IMR-90 (cell line): ENCODE results near the gene CAND2. TPM values are rescaled to one million over a fixed set of nuclear protein-coding genes. Genes with fewer than 3 reads are reported as not detected.
A peak's percentile ranks its signal among the peaks of the same experiment; 100 is the strongest.

Source experiments
- ATAC-seq: fragments of 200-7000 bp; cut with Tn5 transposase; 2 replicates; pipeline ENCODE4 v1.9.1; 2020; ENCODE audit warnings: low read depth, mild to moderate bottlenecking, moderate library complexity
- BruUV-seq: library from RNA; stranded (reverse); fragments of 400-500 nt; replicated peaks from 2 replicates; lab custom pipeline; 2021; lab: Mats Ljungman, UMichigan
- CTCF ChIA-PET: fragments of 300-600 bp; formaldehyde crosslinking; extraction: SDS; loops from one replicate; lab custom pipeline; 2021; ENCODE audit warnings: antibody characterized with exemption; lab: Yijun Ruan, JAX
- POLR2A ChIA-PET: fragments of 300-600 bp; sonication (Branson Sonifier 250); formaldehyde crosslinking; loops from one replicate; lab custom pipeline; 2022; ENCODE audit warnings: antibody characterized with exemption; ENCODE audit not compliant: unreplicated experiment; lab: Charles Lee
- DNase-seq: peaks from one replicate; pipeline ENCODE4 v3.0.0; 2013
- H2AFZ ChIP-seq: replicated peaks from 2 replicates; pipeline ENCODE3; 2013; ENCODE audit warnings: low read length, mild to moderate bottlenecking; ENCODE audit not compliant: poor library complexity
- H2AK5ac ChIP-seq: 2 replicates; pipeline ENCODE4 v1.6.1; 2013; ENCODE audit warnings: low read depth, low read length, inconsistent platforms
- H2AK9ac ChIP-seq: replicated peaks from 2 replicates; pipeline ENCODE3; 2013; ENCODE audit warnings: mild to moderate bottlenecking, low read depth, low read length, moderate library complexity; ENCODE audit not compliant: poor library complexity
- H2BK120ac ChIP-seq: 2 replicates; pipeline ENCODE4 v1.6.1; 2013; ENCODE audit warnings: low read depth, low read length, inconsistent platforms
- H2BK15ac ChIP-seq: 3 replicates; pipeline ENCODE4 v1.6.1; 2013; ENCODE audit warnings: low read depth, low read length, inconsistent platforms
- H2BK20ac ChIP-seq: 2 replicates; pipeline ENCODE4 v1.6.1; 2013; ENCODE audit warnings: low read depth, mild to moderate bottlenecking, inconsistent platforms, low read length, moderate library complexity
- H2BK5ac ChIP-seq: 2 replicates; pipeline ENCODE4 v1.6.1; 2013; ENCODE audit warnings: mild to moderate bottlenecking, low read depth, low read length, inconsistent platforms; ENCODE audit not compliant: poor library complexity, severe bottlenecking
- H3K14ac ChIP-seq: replicated peaks from 2 replicates; pipeline ENCODE4 v1.6.1; 2013; ENCODE audit warnings: low read depth, low read length, inconsistent platforms
- H3K18ac ChIP-seq: 2 replicates; pipeline ENCODE4 v1.6.1; 2013; ENCODE audit warnings: low read depth, low read length, control low read depth
- H3K23ac ChIP-seq: 2 replicates; pipeline ENCODE4 v1.6.1; 2013; ENCODE audit warnings: low read depth, low read length, inconsistent platforms
- H3K27ac ChIP-seq: 2 replicates; pipeline ENCODE4 v1.5.1; 2013; ENCODE audit warnings: mild to moderate bottlenecking, control low read depth, low read length; ENCODE audit not compliant: insufficient read depth
- H3K27me3 ChIP-seq: 2 replicates; pipeline ENCODE4 v1.6.1; 2013; ENCODE audit warnings: low read length; ENCODE audit not compliant: control insufficient read depth, insufficient read depth
- H3K36me3 ChIP-seq: 2 replicates; pipeline ENCODE4 v1.6.1; 2013; ENCODE audit warnings: low read length, mixed read lengths; ENCODE audit not compliant: control insufficient read depth, insufficient read depth
- H3K4ac ChIP-seq: 2 replicates; pipeline ENCODE4 v1.6.1; 2013; ENCODE audit warnings: low read depth, low read length, inconsistent platforms
- H3K4me1 ChIP-seq: 2 replicates; pipeline ENCODE4 v1.6.1; 2013; ENCODE audit warnings: low read length, mixed read lengths; ENCODE audit not compliant: control insufficient read depth, insufficient read depth
- H3K4me2 ChIP-seq: 2 replicates; pipeline ENCODE4 v1.6.1; 2013; ENCODE audit warnings: low read depth, mild to moderate bottlenecking, control low read depth, low read length, moderate library complexity
- H3K4me3 ChIP-seq: 2 replicates; pipeline ENCODE4 v1.5.1; 2013; ENCODE audit warnings: low read depth, mild to moderate bottlenecking, control low read depth, low read length, moderate library complexity; ENCODE audit not compliant: insufficient read depth
- H3K56ac ChIP-seq: 2 replicates; pipeline ENCODE4 v1.6.1; 2013; ENCODE audit warnings: low read length, inconsistent platforms; ENCODE audit not compliant: insufficient read depth; ENCODE audit errors: extremely low read depth
- H3K79me1 ChIP-seq, 2 experiments: 2 replicates each; pipeline ENCODE4 v1.6.1; 2013; ENCODE audit warnings: low read length in 2 of 2, inconsistent platforms in 1 of 2, low read depth in 1 of 2
- H3K9ac ChIP-seq: 2 replicates; pipeline ENCODE4 v1.6.1; 2013; ENCODE audit warnings: low read depth, low read length, control low read depth
- H3K9me1 ChIP-seq: 2 replicates; pipeline ENCODE4 v1.6.1; 2013; ENCODE audit warnings: low read length, inconsistent platforms; ENCODE audit not compliant: insufficient read depth
- H3K9me3 ChIP-seq: 2 replicates; pipeline ENCODE4 v1.6.1; 2013; ENCODE audit warnings: low read length; ENCODE audit not compliant: control insufficient read depth, insufficient read depth
- H4K20me1 ChIP-seq: 2 replicates; pipeline ENCODE4 v1.6.1; 2013; ENCODE audit warnings: low read length, inconsistent platforms; ENCODE audit not compliant: insufficient read depth
- H4K5ac ChIP-seq: 2 replicates; pipeline ENCODE4 v1.6.1; 2013; ENCODE audit warnings: mild to moderate bottlenecking, low read depth, low read length, control low read depth
- H4K8ac ChIP-seq, 2 experiments: 2 replicates each; pipeline ENCODE4 v1.6.1; 2013; ENCODE audit warnings: low read depth in 2 of 2, low read length in 2 of 2, control low read depth in 1 of 2, inconsistent platforms in 1 of 2
- H4K91ac ChIP-seq: 2 replicates; pipeline ENCODE4 v1.6.1; 2013; ENCODE audit warnings: low read depth, low read length, inconsistent platforms; ENCODE audit not compliant: insufficient read depth
- BHLHE40 ChIP-seq: fragments of 150-350 bp; IDR thresholded peaks from 2 replicates; pipeline ENCODE4 v1.6.1; 2016; ENCODE audit warnings: mild to moderate bottlenecking, low read depth, low read length
- CEBPB ChIP-seq: IDR thresholded peaks from 2 replicates; pipeline ENCODE4 v1.6.1; 2012; ENCODE audit warnings: low read depth, low read length, improper control_type of control experiment
- CHD1 ChIP-seq: IDR thresholded peaks from 2 replicates; pipeline ENCODE4 v1.6.1; 2012; ENCODE audit warnings: low read depth, low read length, improper control_type of control experiment
- CTCF ChIP-seq: conservative IDR thresholded peaks from 2 replicates; pipeline ENCODE4 v1.5.1; 2012; ENCODE audit warnings: mild to moderate bottlenecking, low read depth, low read length, improper control_type of control experiment
- FOS ChIP-seq: fragments of 150-350 bp; IDR thresholded peaks from 2 replicates; pipeline ENCODE4 v1.6.1; 2016; ENCODE audit warnings: low read depth, low read length
- MAFK ChIP-seq: IDR thresholded peaks from 2 replicates; pipeline ENCODE4 v1.6.1; 2012; ENCODE audit warnings: low read depth, low read length, improper control_type of control experiment
- MAZ ChIP-seq: IDR thresholded peaks from 2 replicates; pipeline ENCODE4 v1.6.1; 2012; ENCODE audit warnings: low read depth, mild to moderate bottlenecking, low read length, improper control_type of control experiment, moderate library complexity, borderline replicate concordance
- MXI1 ChIP-seq: IDR thresholded peaks from 2 replicates; pipeline ENCODE4 v1.6.1; 2012; ENCODE audit warnings: low read depth, mild to moderate bottlenecking, low read length, moderate library complexity, borderline replicate concordance
- NFE2L2 ChIP-seq: fragments of 150-350 bp; IDR thresholded peaks from 2 replicates; pipeline ENCODE4 v1.6.1; 2016; ENCODE audit warnings: low read depth, mild to moderate bottlenecking, low read length
- POLR2A ChIP-seq: IDR thresholded peaks from 2 replicates; pipeline ENCODE4 v1.6.1; 2012; ENCODE audit warnings: mild to moderate bottlenecking, low read depth, low read length
- RAD21 ChIP-seq: IDR thresholded peaks from 2 replicates; pipeline ENCODE4 v1.6.1; 2012; ENCODE audit warnings: low read length, improper control_type of control experiment
- RCOR1 ChIP-seq: IDR thresholded peaks from 2 replicates; pipeline ENCODE4 v1.6.1; 2012; ENCODE audit warnings: mild to moderate bottlenecking, low read length, improper control_type of control experiment; ENCODE audit not compliant: insufficient replicate concordance
- RFX5 ChIP-seq: IDR thresholded peaks from 2 replicates; pipeline ENCODE4 v1.8.0; 2012; ENCODE audit warnings: low read depth, mild to moderate bottlenecking, low read length, moderate library complexity
- SMC3 ChIP-seq: fragments of 150-350 bp; IDR thresholded peaks from 2 replicates; pipeline ENCODE4 v1.6.1; 2016; ENCODE audit warnings: low read depth, mild to moderate bottlenecking, antibody characterized with exemption, low read length, moderate library complexity
- USF2 ChIP-seq: fragments of 150-350 bp; IDR thresholded peaks from 2 replicates; pipeline ENCODE4 v1.6.1; 2017; ENCODE audit warnings: mild to moderate bottlenecking, antibody characterized with exemption, low read length, low read depth
- WGBS, 2 experiments: methylation state at CpG; one replicate each; pipeline versions ENCODE4 v1.1.5 to v1.1.7; 2013; ENCODE audit warnings: missing lambda C conversion rate in 2 of 2; ENCODE audit not compliant: insufficient read length in 1 of 2; ENCODE audit errors: extremely low coverage in 2 of 2; 5-methylcytosine and 5-hydroxymethylcytosine counted together
- dilution Hi-C: fragments of 300-500 bp; cut with HindIII; formaldehyde crosslinking; loops from one replicate; pipeline ENCODE4 v1.14.3; 2018; ENCODE audit warnings: low sequenced_read_pairs; ENCODE audit not compliant: unreplicated experiment
- in situ Hi-C: fragments of 300-500 bp; cut with MboI; formaldehyde crosslinking; loops from 3 replicates; pipeline ENCODE4 v1.14.3; 2019; ENCODE audit warnings: low sequenced_read_pairs, inconsistent platforms, mixed read lengths
- intact Hi-C: fragments of 100-400 bp; cut with micrococcal nuclease; formaldehyde crosslinking; loops from 2 replicates; pipeline ENCODE4 v1.10.0; 2022
- polyA plus RNA-seq, 3 experiments: library from polyadenylated mRNA; depleted of rRNA; stranded (reverse); fragments of >200 nt; gene quantifications; 2 replicates each; pipeline ENCODE4 v1.2.3, GENCODE V29; 2012; ENCODE audit warnings: low replicate concordance in 1 of 3
- total RNA-seq: library from RNA; depleted of rRNA; stranded (reverse); fragments of >200 nt; gene quantifications from 2 replicates; pipeline ENCODE4 v1.2.3, GENCODE V29; 2012

Gene CAND2
- total and polyA plus RNA-seq, 2 of the 4 experiments (the other 2 are of a cell fraction), result 2.9 to 4.9 TPM

- 75% methylated on average over 2 of the region's 11 CpGs; no CpG with 5 or more reads in 1 of the 2 experiments for WGBS, 2 experiments
- Histone ChIP-seq H3K23ac (peak overlapping the region; percentile 70), H4K20me1 (peaks cover 70% of the 10 kb centered on the region), H3K56ac (no peak overlapping the region), H2BK5ac (no peak overlapping the region), H4K91ac (no peak overlapping the region), H3K79me1 (peaks cover 30 to 60% of the 10 kb centered on the region in 2 experiments), H3K27me3 (no peaks in the 10 kb centered on the region), H2BK120ac (no peak overlapping the region), H3K4ac (no peak overlapping the region), H3K9me3 (no peaks in the 10 kb centered on the region), H2BK15ac (no peak overlapping the region), H3K36me3 (peaks cover 51% of the 10 kb centered on the region), H3K9me1 (peaks cover 18% of the 10 kb centered on the region), H3K9ac (peak overlapping the region; percentile 14; the same call in 1 of the 2 replicates), H3K4me1 (peaks cover 13% of the 10 kb centered on the region), H2AK5ac (no peak overlapping the region), H2BK20ac (no peak overlapping the region), H4K8ac (no peak overlapping the region), H3K4me3 (peak overlapping the region; percentile 83; the same call in 1 of the 2 replicates), H3K4me2 (peak overlapping the region; percentile 70), H2AFZ (no peak overlapping the region), H4K5ac (no peak overlapping the region), H2AK9ac (no peak overlapping the region), H3K14ac (no peak overlapping the region), H3K18ac (no peak overlapping the region), H3K27ac (no peak overlapping the region)
- ATAC-seq, result no peak
- intact Hi-C loops (no loop called here), dilution Hi-C loops (no loop called here), in situ Hi-C loops (no loop called here)
- DNase-seq, result no peak
- no TSS peak for BruUV-seq
- ChIA-PET POLR2A (no interaction called here), CTCF (no interaction called here)
- TF ChIP-seq NFE2L2, result no peak
- TF ChIP-seq POLR2A, result no peak
- no peak for TF ChIP-seq USF2
- TF ChIP-seq RFX5, result no peak
- no peak for TF ChIP-seq RCOR1
- TF ChIP-seq CEBPB, result no peak
- TF ChIP-seq MAZ, result no peak
- TF ChIP-seq MXI1, result no peak
- no peak for TF ChIP-seq MAFK
- TF ChIP-seq BHLHE40, result no peak
- TF ChIP-seq FOS, result no peak
- no peak for TF ChIP-seq CTCF
- no peak for TF ChIP-seq SMC3
- TF ChIP-seq CHD1, result no peak
- no peak for TF ChIP-seq RAD21
Observed at GRCh38 chr3:12839156-12839946, 42.9 kb downstream of the CAND2 start.
